Esophagus (tissue), 2 donors: ENCODE data around the gene NFAT5. TPM values are rescaled to one million over a fixed set of nuclear protein-coding genes. Genes with fewer than 3 reads are reported as not detected.
"Not testable (repeated sequence)": the region's sequence is repeated elsewhere in the genome, so short reads cannot be mapped to it uniquely, and the experiment has no call there.

Source experiments
- H3K27ac ChIP-seq, 2 donors: one replicate each; pipeline ENCODE4 v1.5.1; 2013; ENCODE audit warnings: low read depth in 2 of 2, mild to moderate bottlenecking in 2 of 2, inconsistent platforms in 1 of 2, low read length in 1 of 2, moderate library complexity in 1 of 2
- H3K27me3 ChIP-seq, 2 donors: one replicate each; pipeline ENCODE4 v1.6.1; 2013; ENCODE audit warnings: low read length in 2 of 2, control low read depth in 1 of 2, mild to moderate bottlenecking in 1 of 2; ENCODE audit not compliant: insufficient read depth in 2 of 2, control insufficient read depth in 1 of 2
- H3K36me3 ChIP-seq, 2 donors: one replicate each; pipeline ENCODE4 v1.6.1; 2013; ENCODE audit warnings: low read length in 1 of 2; ENCODE audit not compliant: control insufficient read depth in 2 of 2, insufficient read depth in 2 of 2
- H3K4me1 ChIP-seq, 2 donors: one replicate each; pipeline ENCODE4 v1.6.1; 2013; ENCODE audit warnings: low read length in 1 of 2; ENCODE audit not compliant: control insufficient read depth in 2 of 2, insufficient read depth in 2 of 2
- H3K4me3 ChIP-seq, 2 donors: one replicate each; pipeline ENCODE4 v1.5.1; 2013; ENCODE audit warnings: low read length in 2 of 2, mild to moderate bottlenecking in 2 of 2, low read depth in 1 of 2, moderate library complexity in 1 of 2
- H3K9me3 ChIP-seq, 2 donors: one replicate each; pipeline ENCODE4 v1.6.1; 2013; ENCODE audit warnings: mild to moderate bottlenecking in 2 of 2, low read depth in 1 of 2, low read length in 1 of 2, moderate library complexity in 1 of 2; ENCODE audit not compliant: control insufficient read depth in 2 of 2, insufficient read depth in 1 of 2
- WGBS, 2 donors: extraction: QIAGEN DNeasy Blood & Tissue Kit; methylation state at CpG; one replicate each; pipeline ENCODE4 v1.1.7; 2013; 5-methylcytosine and 5-hydroxymethylcytosine counted together
- polyA plus RNA-seq, 2 donors: library from polyadenylated mRNA; stranded (reverse); fragments of 200-250 nt; gene quantifications; one replicate each; pipeline ENCODE4 v1.2.3, GENCODE V29; 2013
- donor health status: healthy with polysubstance abuse.
- donor health status: Bipolar disorder and iron deficiency.

Gene NFAT5
- polyA plus RNA-seq, 2 donors: 2.7 to 6.5 TPM

GRCh38 chr16:69620573-69620972 is 54.8 kb downstream of the NFAT5 start:
- Histone ChIP-seq H3K36me3 (peaks cover 5 to 6% of the 10 kb centered on the region in 2 donors), H3K4me1 (no peaks in the 10 kb centered on the region), H3K27me3 (no peaks in the 10 kb centered on the region), H3K4me3 (no peak overlapping the region), H3K27ac (no peak overlapping the region), H3K9me3 (no peaks in the 10 kb centered on the region)
- 25 to 42% methylated on average over 1 of the region's 1 CpG for WGBS, 2 donors

- Histone ChIP-seq H3K27me3 (no peaks in the 10 kb centered on the region), H3K9me3 (no peaks in the 10 kb centered on the region), H3K4me1 (no peaks in the 10 kb centered on the region), H3K36me3 (peaks cover 0 to 4% of the 10 kb centered on the region in 2 donors), H3K27ac (no peak overlapping the region), H3K4me3 (no peak overlapping the region)
- 83 to 86% methylated on average over 1 of the region's 1 CpG for WGBS, 2 donors
These were observed 55.5 kb downstream of the NFAT5 start for GRCh38 chr16:69621225-69621624.

- Histone ChIP-seq H3K36me3 (no peaks in the 10 kb centered on the region), H3K9me3 (no peaks in the 10 kb centered on the region), H3K4me3 (no peak overlapping the region), H3K27me3 (no peaks in the 10 kb centered on the region), H3K27ac (no peak overlapping the region), H3K4me1 (no peaks in the 10 kb centered on the region)
- 49 to 70% methylated on average over 2 of the region's 2 CpGs for WGBS, 2 donors
These were observed 60.5 kb downstream of the NFAT5 start for GRCh38 chr16:69626256-69626655.

GRCh38 chr16:69632828-69633227 is 67.1 kb downstream of the NFAT5 start:
- peaks cover 0 to 3% of the 10 kb centered on the region in 2 donors for H3K9me3 ChIP-seq
- H3K4me3 ChIP-seq: no peak overlapping the region
- no peak overlapping the region for H3K27ac ChIP-seq
- H3K36me3 ChIP-seq: peaks cover 3 to 7% of the 10 kb centered on the region in 2 donors
- H3K4me1 ChIP-seq: no peaks in the 10 kb centered on the region
- no peaks in the 10 kb centered on the region for H3K27me3 ChIP-seq

DNA sequence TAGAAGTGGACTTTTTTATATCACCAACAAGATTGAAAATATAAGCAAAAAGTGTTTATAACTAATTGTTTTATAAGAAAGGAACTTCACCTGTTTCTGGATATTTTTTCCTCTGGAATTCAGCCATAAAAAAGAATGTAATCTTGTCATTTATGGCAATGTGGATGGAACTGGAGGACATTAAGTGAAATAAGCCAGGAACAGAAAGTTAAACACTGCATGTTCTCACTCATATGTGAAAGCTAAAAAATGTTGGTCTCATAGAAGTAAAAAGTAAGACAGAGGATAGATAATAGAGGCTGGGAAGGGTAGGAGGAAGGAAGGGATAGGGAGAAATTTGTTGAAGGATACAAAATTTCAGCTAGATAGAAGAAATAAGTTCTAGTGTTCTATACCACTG is 67.6 kb downstream of the NFAT5 start:
- Histone ChIP-seq H3K27me3 (no peaks in the 10 kb centered on the region), H3K4me3 (no peak overlapping the region), H3K36me3 (peaks cover 3 to 7% of the 10 kb centered on the region in 2 donors), H3K27ac (no peak overlapping the region), H3K9me3 (peaks cover 0 to 3% of the 10 kb centered on the region in 2 donors), H3K4me1 (no peaks in the 10 kb centered on the region)

DNA sequence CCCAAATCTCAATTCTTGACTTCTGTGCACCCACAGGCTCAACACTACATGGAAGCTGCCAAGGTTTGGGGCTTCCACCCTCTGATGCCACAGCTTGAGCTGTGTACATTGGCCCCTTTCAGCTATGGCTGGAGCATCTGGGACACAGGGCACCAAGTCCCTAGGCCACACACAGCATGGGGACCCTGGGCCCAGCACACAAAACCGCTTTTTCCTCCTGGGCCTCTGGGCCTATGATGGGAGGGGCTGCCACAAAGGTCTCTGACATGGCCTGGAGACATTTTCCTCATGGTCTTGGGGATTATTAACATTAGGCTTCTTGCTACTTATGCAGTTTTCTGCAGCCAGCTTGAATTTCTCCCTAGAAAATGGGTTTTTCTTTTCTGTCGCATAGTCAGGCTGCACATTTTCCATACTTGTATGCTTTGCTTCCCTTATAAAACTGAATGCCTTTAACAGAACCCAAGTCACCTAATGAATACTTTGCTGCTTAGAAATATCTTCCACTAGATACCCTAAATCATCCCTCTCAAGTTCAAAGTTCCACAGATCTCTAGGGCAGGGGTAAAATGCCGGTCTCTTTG is 70.9 kb downstream of the NFAT5 start:
- not testable (repeated sequence) for H3K27me3 ChIP-seq, H3K4me3 ChIP-seq, H3K4me1 ChIP-seq, H3K27ac ChIP-seq, H3K9me3 ChIP-seq, H3K36me3 ChIP-seq
- WGBS, 2 donors: 96 to 99% methylated on average over 3 of the region's 3 CpGs

DNA sequence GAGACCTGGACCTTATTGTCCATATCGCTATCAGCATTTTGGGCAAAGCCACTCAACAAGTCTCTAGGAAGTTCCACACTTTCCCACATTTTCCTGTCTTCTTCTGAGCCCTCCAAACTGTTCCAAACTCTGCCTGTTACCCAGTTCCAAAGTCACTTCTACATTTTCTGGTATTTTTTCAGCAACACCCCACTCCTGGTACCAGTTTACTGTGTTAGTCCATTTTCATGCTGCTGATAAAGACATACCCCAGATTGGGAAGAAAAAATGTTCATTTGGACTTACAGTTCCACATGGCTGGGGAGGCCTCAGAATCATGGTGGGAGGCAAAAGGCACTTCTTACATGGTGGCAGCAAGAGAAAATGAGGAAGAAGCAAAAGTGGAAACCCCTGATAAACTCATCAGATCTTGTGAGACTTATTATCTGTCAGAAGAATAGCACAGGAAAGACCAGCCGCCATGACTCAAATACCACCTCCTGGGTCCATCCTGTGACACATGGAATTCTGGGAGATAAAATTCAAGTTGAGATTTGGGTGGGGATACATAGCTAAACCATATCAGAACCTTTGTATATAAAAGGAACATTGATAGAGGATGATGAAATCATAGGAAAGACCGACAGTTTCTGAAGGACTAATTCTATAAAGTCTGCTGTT is 71.6 kb downstream of the NFAT5 start:
- H3K36me3 ChIP-seq, H3K4me3 ChIP-seq, H3K4me1 ChIP-seq, H3K27ac ChIP-seq, H3K9me3 ChIP-seq, H3K27me3 ChIP-seq: not testable (repeated sequence)
- 97 to 99% methylated on average over 3 of the region's 3 CpGs for WGBS, 2 donors

DNA sequence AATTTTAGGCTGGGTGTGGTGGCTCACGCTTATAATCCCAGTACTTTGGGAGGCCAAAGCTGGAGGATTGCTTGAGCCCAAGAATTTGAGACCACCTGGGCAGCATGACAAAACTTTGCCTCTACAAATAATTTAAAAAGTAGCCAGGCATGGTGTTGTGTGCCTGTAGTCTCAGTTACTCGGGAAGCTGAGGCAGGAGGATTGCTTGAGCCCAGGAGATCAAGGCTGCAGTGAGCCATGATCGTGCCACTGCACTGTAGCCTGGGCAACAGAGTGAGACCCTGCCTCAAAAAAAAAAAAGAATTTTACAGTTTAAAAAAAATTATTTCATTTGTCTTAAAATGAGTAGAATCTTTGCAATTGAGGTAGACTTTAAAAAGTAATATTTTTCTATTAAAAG is 78.2 kb downstream of the NFAT5 start:
- not testable (repeated sequence) for H3K36me3 ChIP-seq, H3K27ac ChIP-seq, H3K4me1 ChIP-seq, H3K27me3 ChIP-seq, H3K4me3 ChIP-seq, H3K9me3 ChIP-seq
- 92 to 96% methylated on average over 3 of the region's 3 CpGs for whole genome bisulfite sequencing, 2 donors

- no peaks in the 10 kb centered on the region for H3K9me3 ChIP-seq
- no peak overlapping the region for H3K4me3 ChIP-seq
- H3K4me1 ChIP-seq: no peaks in the 10 kb centered on the region
- peaks cover 0 to 4% of the 10 kb centered on the region in 2 donors for H3K36me3 ChIP-seq
- WGBS, 2 donors: 21 to 33% methylated on average over 1 of the region's 1 CpG
- no peak overlapping the region for H3K27ac ChIP-seq
- H3K27me3 ChIP-seq: no peaks in the 10 kb centered on the region
These were observed 79.0 kb downstream of the NFAT5 start for GRCh38 chr16:69644790-69645189.

GRCh38 chr16:69647020-69647419 is 81.3 kb downstream of the NFAT5 start:
- H3K27me3 ChIP-seq: no peaks in the 10 kb centered on the region
- H3K4me3 ChIP-seq: no peak overlapping the region
- no peaks in the 10 kb centered on the region for H3K4me1 ChIP-seq
- no peak overlapping the region for H3K27ac ChIP-seq
- H3K36me3 ChIP-seq: peaks cover 0 to 4% of the 10 kb centered on the region in 2 donors
- H3K9me3 ChIP-seq: no peaks in the 10 kb centered on the region
- WGBS, 2 donors: 94 to 96% methylated on average over 5 of the region's 5 CpGs
